Renal cortex interstitium (tissue), 15 donors: ENCODE data around the gene SMIM22. TPM values are rescaled to one million over a fixed set of nuclear protein-coding genes. Genes with fewer than 3 reads are reported as not detected.

Source experiments
- DNase-seq, 11 donors: peaks; one replicate each; pipeline ENCODE4 v3.0.0-alpha.2; 2013; ENCODE audit warnings: low read depth in 9 of 11, low spot score in 4 of 11; ENCODE audit errors: extremely low read depth in 1 of 11
- long read RNA-seq, 16 experiments: transcript quantifications; one replicate each; lab custom pipeline, GENCODE V29; 2026
- polyA plus RNA-seq, 3 donors: library from polyadenylated mRNA; unstranded; fragments of 120-200 nt; gene quantifications; one replicate each; pipeline ENCODE4 v1.2.1, GENCODE V29; 2013; ENCODE audit not compliant: insufficient read length in 3 of 3

The SMIM22 gene, protein sequence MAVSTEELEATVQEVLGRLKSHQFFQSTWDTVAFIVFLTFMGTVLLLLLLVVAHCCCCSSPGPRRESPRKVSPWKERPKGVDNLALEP
- polyA plus RNA-seq: 10 to 100 TPM in 1 of 3 donors, 1 to 10 TPM in 2; 3.6 to 13.3 (median 9.0) TPM
- long read RNA-seq, donor 1, transcript SMIM22-201 (4 exons, 366 nt): major isoform, 5 of 9 reads
- long read RNA-seq, donor 1, partial matches to known transcripts: 0 of 9 reads
- long read RNA-seq, donor 1, other reads (novel, unspliced or antisense): 0 of 9 reads
- long read RNA-seq, donor 2, transcript SMIM22-201 (4 exons, 366 nt): major isoform, 6 of 24 reads
- long read RNA-seq, donor 2, partial matches to known transcripts: 6 of 24 reads
- long read RNA-seq, donor 2, other reads (novel, unspliced or antisense): 6 of 24 reads
- long read RNA-seq, donor 3, transcript SMIM22-204 (4 exons, 394 nt): major isoform, 9 of 72 reads
- long read RNA-seq, donor 3, partial matches to known transcripts: 25 of 72 reads
- long read RNA-seq, donor 3, other reads (novel, unspliced or antisense): 27 of 72 reads
- long read RNA-seq, donor 4, transcript SMIM22-204 (4 exons, 394 nt): major isoform, 6 of 119 reads
- long read RNA-seq, donor 4, partial matches to known transcripts: 107 of 119 reads
- long read RNA-seq, donor 4, other reads (novel, unspliced or antisense): 0 of 119 reads
- long read RNA-seq, donor 5: 0 reads
- long read RNA-seq, donor 6, partial matches to known transcripts: 0 of 9 reads
- long read RNA-seq, donor 6, other reads (novel, unspliced or antisense): 0 of 9 reads
- long read RNA-seq, donor 7, partial matches to known transcripts: 0 of 10 reads
- long read RNA-seq, donor 7, other reads (novel, unspliced or antisense): 0 of 10 reads
- long read RNA-seq, donor 8: 0 reads
- long read RNA-seq, donor 9, transcript SMIM22-201 (4 exons, 366 nt): major isoform, 6 of 11 reads
- long read RNA-seq, donor 9, partial matches to known transcripts: 0 of 11 reads
- long read RNA-seq, donor 9, other reads (novel, unspliced or antisense): 0 of 11 reads
- long read RNA-seq, donor 10, transcript SMIM22-204 (4 exons, 394 nt): major isoform, 6 of 19 reads
- long read RNA-seq, donor 10, partial matches to known transcripts: 8 of 19 reads
- long read RNA-seq, donor 10, other reads (novel, unspliced or antisense): 0 of 19 reads
- long read RNA-seq, donor 11, partial matches to known transcripts: 5 of 15 reads
- long read RNA-seq, donor 11, other reads (novel, unspliced or antisense): 6 of 15 reads
- long read RNA-seq, donor 12, partial matches to known transcripts: 27 of 51 reads
- long read RNA-seq, donor 12, other reads (novel, unspliced or antisense): 13 of 51 reads
- long read RNA-seq, donor 13: 0 reads
- long read RNA-seq, donor 14, transcript SMIM22-201 (4 exons, 366 nt): major isoform, 6 of 12 reads
- long read RNA-seq, donor 14, partial matches to known transcripts: 0 of 12 reads
- long read RNA-seq, donor 14, other reads (novel, unspliced or antisense): 0 of 12 reads
- long read RNA-seq, donor 15, partial matches to known transcripts: 0 of 1 reads
- long read RNA-seq, donor 15, other reads (novel, unspliced or antisense): 0 of 1 reads
- long read RNA-seq, donor 16, transcript SMIM22-204 (4 exons, 394 nt): major isoform, 10 of 184 reads
- long read RNA-seq, donor 16, transcript SMIM22-201 (4 exons, 366 nt): minor isoform, 9 of 184 reads
- long read RNA-seq, donor 16, partial matches to known transcripts: 146 of 184 reads
- long read RNA-seq, donor 16, other reads (novel, unspliced or antisense): 13 of 184 reads

DNA sequence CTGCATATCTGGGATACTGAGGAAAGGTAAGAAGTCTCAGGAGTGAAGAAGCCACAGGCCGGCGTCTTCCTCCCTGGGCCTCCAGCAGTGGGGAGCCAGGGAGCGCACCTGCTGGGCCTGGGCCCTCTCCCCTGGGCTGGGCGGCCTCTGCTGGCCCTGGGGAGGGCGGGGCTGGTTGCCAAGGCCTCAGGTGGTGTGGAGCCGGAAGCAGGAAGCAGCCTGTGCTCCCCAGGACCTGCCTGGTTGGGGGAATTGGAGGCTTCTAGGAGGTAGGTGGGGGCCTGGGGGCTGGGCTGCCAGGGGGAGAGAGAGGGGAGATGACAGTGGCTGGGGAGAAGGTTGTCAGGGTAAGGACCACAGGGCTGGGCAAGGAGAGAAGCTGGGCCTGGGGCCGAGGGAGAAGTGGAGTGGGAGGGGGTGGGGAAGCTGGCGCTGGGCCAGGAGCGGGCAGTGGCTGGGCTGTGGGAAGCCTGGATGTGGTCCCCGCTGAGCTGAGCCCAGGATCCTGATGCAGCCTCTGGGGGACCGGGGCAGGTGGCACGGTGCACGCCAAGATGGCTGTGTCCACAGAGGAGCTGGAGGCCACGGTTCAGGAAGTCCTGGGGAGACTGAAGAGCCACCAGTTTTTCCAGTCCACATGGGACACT lies at the start of gene SMIM22:
Gene SMIM22, plus strand, starts transcription at position 189 of the 647 bp plus-strand sequence. Its CDS starts 366 bp downstream, at position 555.
- no peak for DNase-seq

DNA sequence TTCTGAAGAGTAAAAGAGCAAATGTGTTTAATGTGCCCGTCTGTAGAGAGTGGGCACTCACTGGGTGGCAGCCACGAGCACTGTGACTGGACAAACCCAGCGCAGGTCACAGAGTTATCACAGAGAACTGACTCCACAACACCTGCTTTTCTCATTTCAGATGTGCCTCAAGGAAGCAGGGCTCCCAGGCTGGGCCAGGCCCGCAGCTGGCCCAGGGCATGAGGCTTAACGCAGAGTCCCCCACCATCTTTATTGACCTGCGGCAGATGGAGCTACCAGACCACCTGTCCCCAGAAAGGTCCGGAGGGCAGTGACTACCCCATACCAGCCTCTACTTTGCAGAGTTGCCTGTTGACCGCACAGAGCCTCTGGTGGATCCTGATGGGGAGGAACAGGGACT lies 49.0 kb upstream of the SMIM22 start:
- no peak for DNase-seq

DNA sequence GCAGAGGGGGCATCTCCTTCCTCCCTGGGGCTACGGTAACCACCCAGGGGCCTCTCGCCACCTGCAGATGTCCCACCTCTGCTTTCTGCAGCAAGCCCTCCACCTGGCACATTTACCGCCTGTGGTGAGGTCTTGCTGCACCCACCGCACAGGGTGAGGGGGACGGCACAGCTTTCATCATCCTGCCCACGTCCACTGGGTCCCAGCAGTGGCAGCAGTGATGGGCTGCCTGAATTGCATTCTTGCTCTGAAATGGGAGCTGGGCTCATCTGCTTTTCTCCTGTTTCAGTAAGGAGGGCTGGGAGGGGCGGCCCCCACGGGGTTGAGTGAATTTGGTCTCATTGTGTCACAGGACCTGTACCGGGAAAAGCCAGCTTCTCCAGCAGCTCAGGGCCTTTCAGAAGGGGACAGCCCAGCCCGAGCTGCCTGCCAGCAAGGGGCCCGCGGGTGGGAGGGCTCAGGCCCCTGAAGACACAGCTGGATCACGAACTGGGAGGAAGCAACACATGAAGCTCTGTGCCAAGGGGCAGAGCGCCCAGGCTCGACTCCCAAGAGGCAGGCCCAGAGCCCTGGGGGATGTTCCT lies 48.1 kb upstream of the SMIM22 start:
- no peak for DNase-seq

DNA sequence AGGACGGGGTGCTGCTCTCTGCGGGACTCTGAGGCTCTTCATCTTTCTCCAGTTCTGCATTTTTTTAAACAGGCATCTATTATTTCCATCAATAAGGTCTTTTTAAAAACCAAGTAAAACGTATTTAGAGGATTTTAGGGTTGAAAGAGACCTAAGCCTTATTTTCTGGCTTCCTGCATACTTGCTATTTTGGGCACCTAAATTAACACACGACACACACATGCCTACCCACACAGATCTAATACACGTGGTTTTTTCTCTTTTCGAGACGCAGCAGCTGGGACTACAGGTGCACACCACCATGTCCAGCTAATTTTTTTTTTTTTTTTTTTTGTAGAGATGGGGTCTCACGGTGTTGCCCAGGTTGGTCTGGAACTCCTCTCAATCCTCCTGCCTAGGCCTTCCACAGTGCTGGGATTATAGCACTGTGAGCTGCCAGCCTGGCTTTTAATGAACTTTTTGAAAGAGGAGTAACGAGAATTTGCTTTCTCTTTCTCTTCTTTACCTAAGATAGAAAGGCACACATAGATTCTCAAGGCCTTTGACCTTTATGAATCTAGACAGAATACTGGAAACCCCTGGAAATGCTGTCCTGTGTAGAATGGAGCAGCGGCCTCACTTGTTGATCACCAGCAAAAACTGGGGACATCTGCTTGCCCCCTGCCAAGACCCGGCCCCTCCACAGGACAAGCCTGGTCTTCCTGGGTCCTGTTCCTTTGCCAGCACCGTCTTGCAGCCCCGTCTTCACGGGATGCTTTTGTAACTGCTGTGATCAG lies 47.1 kb upstream of the SMIM22 start:
- DNase-seq: no peak

DNA sequence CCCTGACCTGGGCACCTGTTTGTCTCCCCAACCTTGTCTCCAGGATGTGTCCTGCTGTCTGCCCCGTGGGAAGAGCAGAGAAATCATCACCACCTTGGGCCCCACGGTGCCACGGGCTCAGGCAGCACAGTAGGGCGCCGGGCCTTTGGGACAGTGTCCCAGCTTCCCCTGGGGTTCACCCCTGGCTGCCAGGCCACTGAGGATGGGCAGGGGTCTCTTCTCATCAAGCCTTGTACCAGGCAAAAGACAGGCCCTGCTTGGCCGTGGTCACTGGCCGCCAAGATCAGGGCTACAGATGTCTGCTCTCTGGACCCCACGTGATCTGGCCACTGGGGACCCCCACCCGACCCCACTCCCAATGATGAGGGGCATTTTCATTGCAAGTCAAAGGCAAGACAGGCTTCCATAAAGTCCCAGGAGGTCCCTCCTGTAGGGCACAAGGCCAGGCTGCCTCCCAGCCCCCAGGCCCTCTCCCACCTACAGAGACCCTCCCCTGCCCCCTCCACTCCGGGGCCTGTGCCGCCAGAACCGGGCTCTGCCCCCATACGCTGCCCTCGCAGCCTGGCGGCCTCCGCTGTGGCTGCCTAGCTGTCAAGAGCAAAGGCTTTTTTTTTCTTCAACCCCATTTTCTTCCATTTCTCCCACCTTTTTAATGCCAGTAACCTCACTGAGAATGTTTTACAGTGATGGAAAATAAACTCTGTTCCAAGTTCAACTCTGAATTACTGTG lies 46.3 kb upstream of the SMIM22 start:
- no peak for DNase-seq

DNA sequence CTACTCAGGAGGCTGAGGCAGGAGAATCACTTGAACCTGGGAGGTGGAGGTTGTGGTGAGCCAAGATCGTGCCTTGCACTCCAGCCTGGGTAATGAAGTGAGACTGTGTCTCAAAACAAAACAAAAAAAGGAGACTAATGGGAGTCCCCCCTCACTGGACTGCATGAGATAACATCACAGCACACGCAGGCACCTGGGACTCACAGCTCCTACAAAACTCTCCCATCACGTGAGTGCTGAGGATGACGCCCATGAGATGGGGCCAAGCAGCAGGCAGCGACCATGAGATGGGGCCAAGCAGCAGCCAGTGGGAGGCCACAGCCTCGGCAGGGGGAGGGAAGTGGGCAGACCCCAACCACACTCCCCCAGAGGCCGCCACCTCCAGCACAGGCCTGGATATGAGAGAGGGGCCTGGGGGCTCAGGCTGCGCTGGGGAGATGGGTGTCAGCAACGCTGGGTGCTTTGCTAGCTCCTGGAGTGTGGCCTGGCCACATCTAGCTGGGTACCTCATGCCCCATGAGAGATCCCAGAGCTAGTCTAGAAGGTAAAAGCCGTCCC lies 45.4 kb upstream of the SMIM22 start:
- DNase-seq: no peak

DNA sequence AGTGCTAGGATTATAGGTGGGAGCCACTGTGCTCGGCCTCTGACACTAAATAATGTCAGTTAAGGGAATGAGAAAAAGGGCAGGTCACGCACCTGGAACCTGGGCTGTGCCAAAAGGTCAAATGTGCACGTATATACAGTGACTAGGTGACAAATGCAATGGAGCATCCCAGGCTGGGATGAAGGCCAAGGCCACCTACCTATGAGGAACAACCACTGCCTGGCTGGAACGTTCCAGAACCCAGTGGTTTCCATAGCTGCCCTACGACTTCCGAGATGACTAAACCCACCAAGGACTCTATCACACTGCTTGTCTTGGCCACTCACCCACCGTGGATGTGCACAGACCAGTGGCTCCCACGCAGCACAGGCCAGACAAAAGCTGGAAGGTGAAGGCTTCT lies 44.3 kb upstream of the SMIM22 start:
- no peak for DNase-seq

DNA sequence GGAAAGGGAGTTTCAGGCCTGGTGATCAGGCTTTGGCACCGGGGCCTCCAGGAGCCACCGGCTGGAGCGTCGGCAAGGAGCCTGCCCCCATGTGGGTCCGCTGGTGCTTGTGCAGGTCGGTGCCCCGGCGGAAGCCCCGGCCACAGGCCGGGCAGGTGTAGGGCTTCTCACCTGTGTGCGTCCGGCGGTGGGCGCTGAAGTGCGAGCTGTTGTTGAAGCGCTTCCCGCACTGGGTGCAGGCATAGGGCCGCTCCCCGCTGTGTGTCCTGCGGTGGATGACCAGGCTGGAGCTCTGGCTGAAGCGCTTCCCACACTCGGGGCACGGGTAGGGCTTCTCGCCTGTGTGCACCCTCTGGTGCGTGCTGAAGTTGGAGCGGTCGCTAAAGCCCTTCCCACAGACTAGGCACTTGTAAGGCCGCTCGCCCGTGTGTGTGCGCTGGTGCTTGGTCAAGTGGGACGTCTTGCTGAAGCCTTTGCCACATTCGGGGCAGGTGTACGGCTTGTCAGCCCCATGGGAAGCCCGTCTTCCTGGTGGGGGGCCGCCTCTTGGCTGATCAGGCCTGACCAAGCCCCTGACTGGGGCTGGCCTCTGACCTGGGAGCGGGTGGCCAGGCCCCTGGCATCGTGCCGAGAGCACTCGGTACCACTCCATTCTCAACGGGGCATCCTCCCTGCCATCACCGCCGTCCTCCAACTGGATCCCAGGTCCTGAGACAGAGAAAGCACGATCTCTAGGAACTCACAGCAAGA lies 42.6 kb upstream of the SMIM22 start:
- DNase-seq: no peak

DNA sequence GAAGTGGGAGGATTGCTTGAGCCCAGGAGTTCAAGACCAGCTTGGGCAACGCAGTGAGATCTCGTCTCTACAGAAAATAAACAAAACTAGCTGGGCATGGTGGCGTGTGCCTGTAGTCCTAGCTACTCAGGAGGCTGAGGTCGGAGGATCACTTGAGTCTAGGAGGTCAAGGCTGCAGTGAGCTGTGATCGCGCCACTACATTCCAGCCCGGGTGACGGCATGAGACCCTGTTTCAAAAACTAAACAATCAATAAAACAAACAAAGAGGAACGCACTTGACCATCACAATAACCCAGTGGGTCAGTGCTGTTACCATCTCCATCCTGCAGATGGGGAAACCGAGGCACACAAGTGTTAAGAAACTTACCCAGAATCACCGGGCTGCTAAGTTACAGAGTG lies 41.9 kb upstream of the SMIM22 start:
- no peak for DNase-seq

DNA sequence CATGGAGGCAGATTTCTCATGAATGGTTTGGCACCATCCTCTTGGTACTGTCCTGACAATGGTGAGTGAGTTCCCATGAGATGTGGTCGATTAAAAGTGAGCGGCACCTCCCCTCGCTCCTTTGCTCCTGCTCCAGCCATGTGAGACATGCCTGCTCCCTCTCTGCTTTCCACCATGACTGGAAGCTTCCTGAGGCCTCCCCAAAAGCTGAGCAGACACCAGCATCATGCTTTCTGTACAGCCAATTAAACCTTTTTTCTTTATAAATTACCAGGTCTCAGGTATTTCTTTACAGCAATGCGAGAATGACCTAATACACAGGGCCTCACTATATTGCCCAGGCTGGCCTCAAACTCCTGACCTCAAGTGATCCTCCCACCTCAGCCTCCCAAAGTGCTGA lies 40.3 kb upstream of the SMIM22 start:
- no peak for DNase-seq

DNA sequence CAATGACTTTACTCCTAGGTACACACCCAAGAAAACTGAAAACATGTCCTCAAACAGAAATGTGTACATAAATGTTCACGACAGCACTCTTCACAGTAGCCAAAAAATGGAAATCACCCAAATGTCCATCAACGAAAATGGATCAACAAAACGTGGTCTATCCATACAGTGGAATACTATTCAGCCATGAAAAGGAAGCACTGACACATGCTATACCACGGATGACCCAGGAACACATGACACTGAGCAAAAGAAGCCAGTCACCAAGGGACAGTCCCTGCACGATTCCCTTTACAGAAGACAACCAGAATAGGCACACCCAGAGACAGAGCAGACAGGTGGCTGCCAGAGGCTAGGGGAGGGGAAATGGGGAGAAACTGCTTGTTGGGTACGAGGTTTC lies 39.5 kb upstream of the SMIM22 start:
- DNase-seq: no peak

DNA sequence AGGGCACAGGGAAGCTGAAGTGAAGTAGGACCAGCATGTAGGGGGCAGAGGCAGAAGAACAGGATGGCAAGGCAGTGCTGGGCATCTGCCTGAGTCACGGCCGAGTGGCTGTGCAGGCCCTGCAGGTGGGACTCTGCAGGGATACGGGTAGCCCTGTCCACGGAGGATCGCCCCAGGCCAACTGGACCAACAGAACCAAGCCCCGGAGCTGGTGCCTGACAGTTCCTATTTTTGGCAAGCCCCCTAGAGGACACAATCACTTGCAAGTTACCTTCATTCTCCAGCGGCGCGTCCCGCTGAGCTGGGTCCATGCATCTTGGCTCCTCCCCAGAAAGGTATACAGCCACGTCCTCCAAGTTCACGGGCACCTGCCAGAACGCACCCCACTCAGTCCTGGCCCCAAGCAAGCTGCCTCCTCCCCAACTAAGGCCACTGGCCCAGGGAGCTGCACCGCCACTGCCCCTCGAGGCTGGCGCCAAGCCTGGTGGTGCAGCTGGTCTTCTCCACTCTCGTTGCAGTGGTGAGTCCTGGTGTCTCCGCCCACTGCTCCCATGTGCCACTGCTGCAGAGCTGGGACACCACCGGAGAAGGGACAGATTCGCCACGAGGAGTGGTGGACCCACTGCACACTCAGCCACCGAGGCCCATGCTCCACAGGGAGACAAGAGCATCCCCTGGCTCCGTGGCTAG lies 34.8 kb upstream of the SMIM22 start:
- no peak for DNase-seq

DNA sequence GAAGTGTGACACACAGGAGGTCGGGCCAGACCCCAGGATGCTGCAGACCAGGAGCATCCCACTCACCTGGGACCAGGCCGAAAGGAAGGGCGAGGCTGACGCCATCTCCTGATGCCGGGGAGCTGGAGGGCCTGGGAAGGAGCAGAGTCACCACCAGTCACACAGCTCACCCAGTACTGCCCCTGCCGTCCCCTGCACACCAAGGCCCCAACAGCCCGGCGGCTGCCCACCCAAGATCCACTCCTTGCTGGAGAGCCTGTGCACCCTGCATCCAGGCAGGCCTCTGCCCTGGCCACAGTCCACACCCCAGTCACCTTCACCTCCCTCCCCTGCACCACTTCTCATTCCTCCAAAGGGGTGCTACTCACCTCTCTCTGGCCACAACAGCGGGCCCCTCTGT lies 33.0 kb upstream of the SMIM22 start:
- no peak for DNase-seq

DNA sequence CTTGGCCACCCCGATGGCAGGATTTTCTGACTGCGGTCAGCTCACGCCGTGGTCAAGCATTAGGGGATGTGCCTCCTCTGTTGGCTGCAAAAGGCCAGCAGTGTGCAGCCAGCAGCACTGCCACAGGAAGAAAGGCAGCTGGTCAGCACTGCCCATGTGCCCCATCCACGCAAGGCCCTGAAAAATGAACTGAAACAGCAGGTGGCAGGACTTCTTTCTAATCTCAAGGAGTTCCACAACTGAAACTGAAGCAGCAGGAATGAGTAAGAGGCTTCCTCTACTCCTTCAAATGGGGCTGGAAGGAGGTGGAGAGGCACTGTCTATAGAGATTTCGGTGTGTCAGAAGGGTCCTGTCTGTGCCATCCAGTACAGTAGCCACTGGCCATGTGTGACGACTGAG lies 31.4 kb upstream of the SMIM22 start:
- DNase-seq: no peak
